ENCODE measurements around the gene SNAPIN.
"Not testable (repeated sequence)": the region's sequence is repeated elsewhere in the genome, so short reads cannot be mapped to it uniquely, and the experiment has no call there.

The SNAPIN gene

GRCh38 chr1:153649137-153649862, 9.2 kb upstream of the SNAPIN start:
- DNase-seq: no peak

GRCh38 chr1:153649863-153650235, 8.7 kb upstream of the SNAPIN start:
- DNase-seq: no peak

GRCh38 chr1:153651771-153652170, 6.7 kb upstream of the SNAPIN start:
- no peak for DNase-seq

- DNase-seq: no peak
Observed at GRCh38 chr1:153652805-153653500, 5.5 kb upstream of the SNAPIN start.

GRCh38 chr1:153655333-153655732, 3.2 kb upstream of the SNAPIN start:
- no peak for DNase-seq

- DNase-seq: no peak
Observed at GRCh38 chr1:153659175-153659534, 652 bp downstream of the SNAPIN start.

GRCh38 chr1:153659656-153660055, 1.2 kb downstream of the SNAPIN start:
- no peak for DNase-seq

- no peak for DNase-seq
Observed at GRCh38 chr1:153661111-153661708, 2.7 kb downstream of the SNAPIN start.

- no peak for DNase-seq
Observed at GRCh38 chr1:153662269-153662668, 3.8 kb downstream of the SNAPIN start.

GRCh38 chr1:153663211-153663610, 4.7 kb downstream of the SNAPIN start:
- DNase-seq: no peak

GRCh38 chr1:153667439-153667838, 8.9 kb downstream of the SNAPIN start:
- DNase-seq: no peak

GRCh38 chr1:153668672-153669071, 10.2 kb downstream of the SNAPIN start:
- not testable (repeated sequence) for DNase-seq

- no peak for DNase-seq
Observed at GRCh38 chr1:153669606-153670005, 11.1 kb downstream of the SNAPIN start.

GRCh38 chr1:153670257-153670858, 11.9 kb downstream of the SNAPIN start:
- no peak for DNase-seq

- peak; percentile 99 for DNase-seq
Observed at GRCh38 chr1:153670859-153671627, 12.5 kb downstream of the SNAPIN start, which contains the start of gene ILF2. TSS of gene ILF2 (minus strand) at chr1:153670993. CDS start at chr1:153670922, 71 bp downstream.

- DNase-seq: not testable (repeated sequence)
Observed at GRCh38 chr1:153671628-153672353, 13.3 kb downstream of the SNAPIN start.

- DNase-seq: no peak
Observed at GRCh38 chr1:153673511-153673910, 15.0 kb downstream of the SNAPIN start.

- DNase-seq: no peak
Observed at GRCh38 chr1:153677718-153678518, 19.4 kb downstream of the SNAPIN start.

- no peak for DNase-seq
Observed at GRCh38 chr1:153678519-153679336, 20.2 kb downstream of the SNAPIN start, which contains the start of gene NPR1. TSS of gene NPR1 (plus strand) at chr1:153678688. CDS start at chr1:153679109, 421 bp downstream.

Measured in DMS79 (cell line).